ENCODE data around the gene GIMAP8.
"Not testable (repeated sequence)": the region's sequence is repeated elsewhere in the genome, so short reads cannot be mapped to it uniquely, and the experiment has no call there.

The GIMAP8 gene

GRCh38 chr7:150513758-150514157 is 63.3 kb downstream of the GIMAP8 start:
- no peak for TF ChIP-seq POLR2A (IDR thresholded peaks at IDR 0.05; ENCODE audit: low read depth, low read length)
- FAIRE-seq: no peak

GRCh38 chr7:150514748-150515222 is 64.4 kb downstream of the GIMAP8 start, which contains the start of gene GIMAP7:
Gene GIMAP7 (plus strand): TSS chr7:150514872. CDS start chr7:150519975, 5,103 bp downstream.
- DNase-seq (ENCODE audit: insufficient read length, low spot score) (no peak), FAIRE-seq (no peak)

More at GRCh38 chr7:150513758-150514157, 63.3 kb downstream of the GIMAP8 start:
- no peak for DNase-seq (ENCODE audit: insufficient read length, low spot score)

GRCh38 chr7:150515248-150516147 is 65.1 kb downstream of the GIMAP8 start:
- DNase-seq (ENCODE audit: insufficient read length, low spot score) (no peak), FAIRE-seq (no peak)
- no peak for TF ChIP-seq POLR2A (IDR thresholded peaks at IDR 0.05; ENCODE audit: low read depth, low read length)

More at GRCh38 chr7:150514748-150515222, 64.4 kb downstream of the GIMAP8 start, which contains the start of gene GIMAP7:
- no peak for TF ChIP-seq POLR2A (IDR thresholded peaks at IDR 0.05; ENCODE audit: low read depth, low read length)

- FAIRE-seq (no peak), DNase-seq (ENCODE audit: insufficient read length, low spot score) (no peak)
- TF ChIP-seq POLR2A (IDR thresholded peaks at IDR 0.05; ENCODE audit: low read depth, low read length): no peak
Observed at GRCh38 chr7:150516956-150517745, 66.7 kb downstream of the GIMAP8 start.

GRCh38 chr7:150519310-150519709 is 68.9 kb downstream of the GIMAP8 start:
- DNase-seq (ENCODE audit: insufficient read length, low spot score): no peak
- no peak for TF ChIP-seq POLR2A (IDR thresholded peaks at IDR 0.05; ENCODE audit: low read depth, low read length)
- no peak for FAIRE-seq

GRCh38 chr7:150520145-150520544 is 69.7 kb downstream of the GIMAP8 start:
- TF ChIP-seq POLR2A (IDR thresholded peaks at IDR 0.05; ENCODE audit: low read depth, low read length): no peak
- DNase-seq (ENCODE audit: insufficient read length, low spot score) (no peak), FAIRE-seq (no peak)

GRCh38 chr7:150522931-150523330 is 72.5 kb downstream of the GIMAP8 start:
- DNase-seq (ENCODE audit: insufficient read length, low spot score); FAIRE-seq: not testable (repeated sequence)

- DNase-seq (ENCODE audit: insufficient read length, low spot score) (no peak), FAIRE-seq (no peak)
- no peak for TF ChIP-seq POLR2A (IDR thresholded peaks at IDR 0.05; ENCODE audit: low read depth, low read length)
Observed at GRCh38 chr7:150524018-150524417, 73.6 kb downstream of the GIMAP8 start.

Data from H54 (cell line).